ENCODE results near the gene TMC8.
"Not testable (repeated sequence)": the region's sequence is repeated elsewhere in the genome, so short reads cannot be mapped to it uniquely, and the experiment has no call there.

TMC8 gene

DNA sequence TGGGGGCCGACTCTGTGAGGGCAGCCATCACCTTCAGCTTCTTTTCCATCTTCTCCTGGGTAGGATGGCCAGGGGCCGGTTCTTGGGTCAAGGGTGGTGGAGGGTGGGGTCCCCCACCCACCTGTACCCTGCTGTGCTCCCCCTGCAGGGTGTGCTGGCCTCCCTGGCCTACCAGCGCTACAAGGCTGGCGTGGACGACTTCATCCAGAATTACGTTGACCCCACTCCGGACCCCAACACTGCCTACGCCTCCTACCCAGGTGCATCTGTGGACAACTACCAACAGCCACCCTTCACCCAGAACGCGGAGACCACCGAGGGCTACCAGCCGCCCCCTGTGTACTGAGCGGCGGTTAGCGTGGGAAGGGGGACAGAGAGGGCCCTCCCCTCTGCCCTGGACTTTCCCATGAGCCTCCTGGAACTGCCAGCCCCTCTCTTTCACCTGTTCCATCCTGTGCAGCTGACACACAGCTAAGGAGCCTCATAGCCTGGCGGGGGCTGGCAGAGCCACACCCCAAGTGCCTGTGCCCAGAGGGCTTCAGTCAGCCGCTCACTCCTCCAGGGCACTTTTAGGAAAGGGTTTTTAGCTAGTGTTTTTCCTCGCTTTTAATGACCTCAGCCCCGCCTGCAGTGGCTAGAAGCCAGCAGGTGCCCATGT, 41.1 kb downstream of the TMC8 start:
- not testable (repeated sequence) for H2BK15ac ChIP-seq (ENCODE audit: low read depth, poor library complexity, severe bottlenecking); H2BK5ac ChIP-seq (ENCODE audit: low read depth, low read length, poor library complexity, severe bottlenecking); H2BK120ac ChIP-seq (ENCODE audit: low read depth, low read length); H3K27ac ChIP-seq (ENCODE audit: low read length, poor library complexity, severe bottlenecking); H3K79me1 ChIP-seq (replicated peaks; ENCODE audit: low read length, poor library complexity, severe bottlenecking); H2AFZ ChIP-seq (ENCODE audit: low read depth, low read length); H3K23ac ChIP-seq (ENCODE audit: low read length in 2 of 2); H3K4me3 ChIP-seq (ENCODE audit: insufficient read depth in 1 of 2, low read depth in 1 of 2, low read length in 2 of 2); H2AK5ac ChIP-seq (ENCODE audit: low read length, severe bottlenecking); H3K4me2 ChIP-seq (ENCODE audit: low read length, poor library complexity, severe bottlenecking); H3K9ac ChIP-seq (ENCODE audit: low read length); H2BK12ac ChIP-seq (ENCODE audit: low read length in 2 of 2); H3K18ac ChIP-seq (ENCODE audit: low read depth in 1 of 2, low read length in 2 of 2); H4K91ac ChIP-seq (ENCODE audit: low read length); H3K14ac ChIP-seq (ENCODE audit: low read length in 2 of 2); H3K9me3 ChIP-seq (ENCODE audit: control insufficient read depth, low read length); H4K8ac ChIP-seq (ENCODE audit: low read length); DNase-seq; H3K4ac ChIP-seq (ENCODE audit: low read depth in 1 of 2, low read length in 2 of 2)
- H3K4me1 ChIP-seq (ENCODE audit: control insufficient read depth, insufficient read depth, low read depth, low read length), result peaks cover 28% of the 10 kb centered on the region
- peaks cover 0 to 50% of the 10 kb centered on the region in 2 experiments for H3K36me3 ChIP-seq (ENCODE audit: control insufficient read depth in 1 of 2, insufficient read depth in 2 of 2, low read depth in 1 of 2, low read length in 2 of 2)
- WGBS, result 93% methylated on average over 18 of the region's 19 CpGs
- H3K27me3 ChIP-seq (ENCODE audit: control insufficient read depth in 1 of 2, insufficient read depth in 1 of 2, low read length in 2 of 2), result peaks cover 0 to 20% of the 10 kb centered on the region in 2 experiments

DNA sequence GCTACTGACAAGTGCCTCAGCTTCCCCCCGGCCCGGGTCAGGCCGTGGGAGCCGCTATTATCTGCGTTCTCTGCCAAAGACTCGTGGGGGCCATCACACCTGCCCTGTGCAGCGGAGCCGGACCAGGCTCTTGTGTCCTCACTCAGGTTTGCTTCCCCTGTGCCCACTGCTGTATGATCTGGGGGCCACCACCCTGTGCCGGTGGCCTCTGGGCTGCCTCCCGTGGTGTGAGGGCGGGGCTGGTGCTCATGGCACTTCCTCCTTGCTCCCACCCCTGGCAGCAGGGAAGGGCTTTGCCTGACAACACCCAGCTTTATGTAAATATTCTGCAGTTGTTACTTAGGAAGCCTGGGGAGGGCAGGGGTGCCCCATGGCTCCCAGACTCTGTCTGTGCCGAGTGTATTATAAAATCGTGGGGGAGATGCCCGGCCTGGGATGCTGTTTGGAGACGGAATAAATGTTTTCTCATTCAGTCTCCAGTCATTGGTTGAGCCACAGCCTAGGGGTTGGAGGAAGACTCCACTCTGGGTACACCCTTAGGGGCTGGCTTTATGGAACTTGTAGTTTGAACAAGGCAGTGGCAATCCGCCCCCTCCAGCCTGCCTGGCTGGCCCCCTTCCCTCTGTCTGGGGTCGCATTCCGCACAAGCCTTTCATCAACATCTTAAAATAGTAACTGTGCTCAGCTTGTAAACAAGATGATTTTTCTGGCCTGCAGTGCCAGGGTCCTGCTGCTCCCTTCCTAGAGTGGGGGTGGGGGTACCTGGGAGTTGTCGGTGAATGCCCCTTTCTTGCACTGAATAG, 41.9 kb downstream of the TMC8 start:
- peak; percentile 54 for DNase-seq
- Histone ChIP-seq H3K18ac (ENCODE audit: low read depth in 1 of 2, low read length in 2 of 2) (peak overlapping the region in 1 of 2 experiments; percentile 43), H4K8ac (ENCODE audit: low read length) (no peak overlapping the region), H3K36me3 (ENCODE audit: control insufficient read depth in 1 of 2, insufficient read depth in 2 of 2, low read depth in 1 of 2, low read length in 2 of 2) (peaks cover 0 to 50% of the 10 kb centered on the region in 2 experiments), H2BK15ac (ENCODE audit: low read depth, poor library complexity, severe bottlenecking) (no peak overlapping the region), H3K4me1 (ENCODE audit: control insufficient read depth, insufficient read depth, low read depth, low read length) (peaks cover 29% of the 10 kb centered on the region), H2BK120ac (ENCODE audit: low read depth, low read length) (no peak overlapping the region), H2AK5ac (ENCODE audit: low read length, severe bottlenecking) (no peak overlapping the region), H3K4ac (ENCODE audit: low read depth in 1 of 2, low read length in 2 of 2) (no peak overlapping the region), H3K4me3 (ENCODE audit: insufficient read depth in 1 of 2, low read depth in 1 of 2, low read length in 2 of 2) (no peak overlapping the region), H3K9me3 (ENCODE audit: control insufficient read depth, low read length) (no peaks in the 10 kb centered on the region), H3K14ac (ENCODE audit: low read length in 2 of 2) (no peak overlapping the region), H3K9ac (ENCODE audit: low read length) (no peak overlapping the region), H3K79me1 (replicated peaks; ENCODE audit: low read length, poor library complexity, severe bottlenecking) (peaks cover 7% of the 10 kb centered on the region), H4K91ac (ENCODE audit: low read length) (no peak overlapping the region), H3K27ac (ENCODE audit: low read length, poor library complexity, severe bottlenecking) (no peak overlapping the region), H3K23ac (ENCODE audit: low read length in 2 of 2) (peak overlapping the region in 1 of 2 experiments; percentile 54), H3K4me2 (ENCODE audit: low read length, poor library complexity, severe bottlenecking) (no peak overlapping the region), H3K27me3 (ENCODE audit: control insufficient read depth in 1 of 2, insufficient read depth in 1 of 2, low read length in 2 of 2) (peaks cover 0 to 17% of the 10 kb centered on the region in 2 experiments), H2BK12ac (ENCODE audit: low read length in 2 of 2) (no peak overlapping the region), H2BK5ac (ENCODE audit: low read depth, low read length, poor library complexity, severe bottlenecking) (no peak overlapping the region), H2AFZ (ENCODE audit: low read depth, low read length) (no peak overlapping the region)
- 72% methylated on average over 16 of the region's 19 CpGs for WGBS

DNA sequence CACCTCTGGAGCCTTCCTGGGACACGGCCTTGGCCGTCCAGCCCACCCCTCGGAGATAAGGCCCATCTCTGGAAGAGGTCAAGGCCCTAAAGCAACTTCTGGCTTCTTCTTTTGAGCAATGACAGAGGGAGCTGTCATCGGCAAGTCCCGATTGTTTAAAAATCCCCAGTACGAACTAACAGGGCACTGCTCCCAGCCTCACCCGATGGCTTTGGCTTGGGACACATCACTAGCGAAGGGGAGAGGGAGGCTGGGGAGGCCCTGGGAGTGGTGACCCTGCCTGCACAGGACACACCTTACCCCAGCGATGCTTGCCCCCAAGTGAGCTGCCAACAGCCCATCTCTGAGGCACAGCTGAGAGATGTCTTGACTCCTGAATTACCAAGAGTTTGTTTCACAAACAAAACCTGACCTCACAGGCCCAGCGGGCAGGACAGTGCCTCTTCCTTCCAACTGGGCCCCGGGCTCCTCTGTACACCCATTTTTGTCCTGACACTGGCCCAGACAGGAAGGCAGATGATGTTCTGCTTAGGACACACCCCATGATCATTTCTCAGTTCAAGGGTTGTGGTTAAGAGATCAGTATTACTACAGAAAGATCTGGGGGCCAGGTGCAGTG, 42.6 kb downstream of the TMC8 start:
- Histone ChIP-seq H3K4me2 (ENCODE audit: low read length, poor library complexity, severe bottlenecking) (no peak overlapping the region), H3K27me3 (ENCODE audit: control insufficient read depth in 1 of 2, insufficient read depth in 1 of 2, low read length in 2 of 2) (peaks cover 0 to 13% of the 10 kb centered on the region in 2 experiments), H3K9me3 (ENCODE audit: control insufficient read depth, low read length) (no peaks in the 10 kb centered on the region), H2AFZ (ENCODE audit: low read depth, low read length) (peak overlapping the region; percentile 19), H2BK12ac (ENCODE audit: low read length in 2 of 2) (peak overlapping the region in 1 of 2 experiments; percentile 30), H3K18ac (ENCODE audit: low read depth in 1 of 2, low read length in 2 of 2) (peak overlapping the region in 1 of 2 experiments; percentile 43), H2BK120ac (ENCODE audit: low read depth, low read length) (no peak overlapping the region), H3K4me3 (ENCODE audit: insufficient read depth in 1 of 2, low read depth in 1 of 2, low read length in 2 of 2) (no peak overlapping the region), H3K36me3 (ENCODE audit: control insufficient read depth in 1 of 2, insufficient read depth in 2 of 2, low read depth in 1 of 2, low read length in 2 of 2) (peaks cover 0 to 50% of the 10 kb centered on the region in 2 experiments), H2AK5ac (ENCODE audit: low read length, severe bottlenecking) (no peak overlapping the region), H3K79me1 (replicated peaks; ENCODE audit: low read length, poor library complexity, severe bottlenecking) (peaks cover 7% of the 10 kb centered on the region), H2BK5ac (ENCODE audit: low read depth, low read length, poor library complexity, severe bottlenecking) (no peak overlapping the region), H4K8ac (ENCODE audit: low read length) (peak overlapping the region; percentile 7), H3K4ac (ENCODE audit: low read depth in 1 of 2, low read length in 2 of 2) (peak overlapping the region in 1 of 2 experiments; percentile 35), H2BK15ac (ENCODE audit: low read depth, poor library complexity, severe bottlenecking) (no peak overlapping the region), H3K9ac (ENCODE audit: low read length) (no peak overlapping the region), H4K91ac (ENCODE audit: low read length) (peak overlapping the region; percentile 58), H3K23ac (ENCODE audit: low read length in 2 of 2) (no peak overlapping the region), H3K4me1 (ENCODE audit: control insufficient read depth, insufficient read depth, low read depth, low read length) (peaks cover 25% of the 10 kb centered on the region), H3K14ac (ENCODE audit: low read length in 2 of 2) (no peak overlapping the region), H3K27ac (ENCODE audit: low read length, poor library complexity, severe bottlenecking) (no peak overlapping the region)
- WGBS, result 66% methylated on average over 10 of the region's 11 CpGs
- peak; percentile 21 for DNase-seq

All from mesenchymal stem cell (in vitro differentiated cells and primary cell).